K562 (cell line): ENCODE data around the gene RAD50. TPM values are rescaled to one million over a fixed set of nuclear protein-coding genes. Genes with fewer than 3 reads are reported as not detected.
A peak's percentile ranks its signal among the peaks of the same experiment; 100 is the strongest.

ENCODE experiments used
- FUS ChIP-seq: fragments of 200-400 bp; formaldehyde crosslinking; optimal IDR thresholded peaks from 2 replicates; pipeline ENCODE3; 2017; ENCODE audit warnings: low read depth, low read length
- KLF13 ChIP-seq: fragments of 450-650 bp; IDR thresholded peaks from 2 replicates; pipeline ENCODE4 v1.6.1; 2016; ENCODE audit warnings: missing genetic modification characterization, low read depth, mild to moderate bottlenecking, missing compliant biosample characterization, moderate library complexity, borderline replicate concordance
- MAX ChIP-seq: sonication (generic); formaldehyde crosslinking; IDR thresholded peaks from 2 replicates; pipeline ENCODE4 v1.9.0; 2022; ENCODE audit warnings: mild to moderate bottlenecking, missing genetic modification reagents
- NFRKB ChIP-seq: fragments of 450-650 bp; IDR thresholded peaks from 2 replicates; pipeline ENCODE4 v1.6.1; 2016; ENCODE audit warnings: low read depth
- RBFOX2 ChIP-seq: fragments of 200-400 bp; formaldehyde crosslinking; IDR thresholded peaks from 2 replicates; pipeline ENCODE4 v1.6.1; 2017; ENCODE audit warnings: low read depth, mild to moderate bottlenecking, low read length, moderate library complexity
- TAL1 ChIP-seq: fragments of 450-650 bp; IDR thresholded peaks from 2 replicates; pipeline ENCODE4 v1.6.1; 2016; ENCODE audit warnings: mild to moderate bottlenecking
- XRCC5 ChIP-seq: fragments of 200-400 bp; formaldehyde crosslinking; IDR thresholded peaks from 2 replicates; pipeline ENCODE4 v1.6.1; 2017; ENCODE audit warnings: low read depth, mild to moderate bottlenecking, low read length
- ZNF436 ChIP-seq: fragments of 250-450, 450-650 bp; sonication (Bioruptor Pico); formaldehyde crosslinking; IDR thresholded peaks from 2 replicates; pipeline ENCODE4 v1.7.0; 2020; ENCODE audit warnings: mild to moderate bottlenecking
- ZNF511 ChIP-seq: sonication (generic); formaldehyde crosslinking; IDR thresholded peaks from 2 replicates; pipeline ENCODE4 v1.8.0; 2022; ENCODE audit warnings: mild to moderate bottlenecking, missing genetic modification reagents
- ZNF592 ChIP-seq: fragments of 450-650 bp; IDR thresholded peaks from 2 replicates; pipeline ENCODE4 v1.6.1; 2017; ENCODE audit warnings: antibody characterized with exemption, mild to moderate bottlenecking
- ZNF766 ChIP-seq: fragments of 200-800 bp; sonication (Bioruptor generic); conservative IDR thresholded peaks from 2 replicates; pipeline ENCODE4 v1.6.1; 2016; ENCODE audit warnings: missing genetic modification characterization, missing compliant biosample characterization
- polyA plus RNA-seq, 8 experiments: library from polyadenylated mRNA; depleted of rRNA in 4 of 8; stranded (reverse) in 5 of 8; unstranded in 3 of 8; fragments of >200 nt; fragmentation: Nextera tagmentation in 2 of 8; fragmentation: Illumina TruSeq in 1 of 8; extraction: Ambion mirVana in 2 of 8; extraction: Trizol in 1 of 8; gene quantifications; 2 replicates each; pipeline versions ENCODE4 v1.2.1 to v1.2.3, GENCODE V29; 2011 to 2014; ENCODE audit warnings: inconsistent platforms in 1 of 8, missing spikeins in 1 of 8
- total RNA-seq, 7 experiments: library from RNA; depleted of rRNA in 6 of 7; stranded (reverse); fragments of >200 nt in 6 of 7; fragmentation: Illumina TruSeq in 2 of 7; extraction: Trizol in 2 of 7; gene quantifications; 2 replicates each; pipeline versions ENCODE4 v1.2.1 to v1.2.3, GENCODE V29; 2011 to 2021; ENCODE audit warnings: low replicate concordance in 1 of 7

RAD50 gene
- total and polyA plus RNA-seq, 9 of the 15 experiments (the other 6 are each of a cell fraction or from before 2014, with no cell fraction given) = 15.3 to 74.2 (median 44.1) TPM

GRCh38 chr5:132662925-132663770 is 106.4 kb downstream of the RAD50 start (continued):
- TF ChIP-seq ZNF592 = peak; percentile 85; the same call in 1 of the 2 replicates
- TF ChIP-seq ZNF511 = 0 out of 2 replicates have a peak, but pooled peaks have one; percentile 45
- no peak; the same call in 1 of the 2 replicates for TF ChIP-seq ZNF766
- no peak for TF ChIP-seq ZNF436 (CRISPR knock-in tag)
- no peak for TF ChIP-seq KLF13 (tag)
- TF ChIP-seq XRCC5 = no peak
- peak; percentile 83 for TF ChIP-seq MAX (CRISPR knock-in tag)
- TF ChIP-seq NFRKB = no peak; the same call in 1 of the 2 replicates
- TF ChIP-seq TAL1 = no peak
- peak; percentile 59 for TF ChIP-seq RBFOX2
- TF ChIP-seq FUS = no peak
